ENCODE results near the gene DCTN5. TPM values are rescaled to one million over a fixed set of nuclear protein-coding genes. Genes with fewer than 3 reads are reported as not detected.

The DCTN5 gene
- total RNA-seq, 2 donors from 2014 or later = 38.8 to 63.6 TPM

GRCh38 chr16:23668873-23669272, 27.6 kb downstream of the DCTN5 start:
- Histone ChIP-seq H3K4me3 (no peak overlapping the region), H3K4me1 (replicated peaks) (no peaks in the 10 kb centered on the region), H3K9me3 (no peaks in the 10 kb centered on the region), H3K36me3 (no peaks in the 10 kb centered on the region), H3K27ac (no peak overlapping the region), H3K27me3 (replicated peaks; ENCODE audit: insufficient read depth) (no peaks in the 10 kb centered on the region)
- intact Hi-C loops (cut with DNase I) = no loop called here
- DNase-seq (ENCODE audit: low spot score) = no peak
- 91% methylated on average over 4 of the region's 4 CpGs for WGBS
- TF ChIP-seq POLR2AphosphoS5 (IDR thresholded peaks at IDR 0.05) (no peak), POLR2A (IDR thresholded peaks at IDR 0.05) (no peak), CTCF (IDR thresholded peaks at IDR 0.05) (no peak)

- Histone ChIP-seq H3K27ac (no peak overlapping the region), H3K27me3 (replicated peaks; ENCODE audit: insufficient read depth) (no peaks in the 10 kb centered on the region), H3K9me3 (no peaks in the 10 kb centered on the region), H3K4me1 (replicated peaks) (no peaks in the 10 kb centered on the region), H3K4me3 (no peak overlapping the region), H3K36me3 (no peaks in the 10 kb centered on the region)
- 93% methylated on average over 4 of the region's 4 CpGs for WGBS
- DNase-seq (ENCODE audit: low spot score) = no peak
- TF ChIP-seq CTCF (IDR thresholded peaks at IDR 0.05) = no peak
- TF ChIP-seq POLR2AphosphoS5 (IDR thresholded peaks at IDR 0.05) = no peak
- TF ChIP-seq POLR2A (IDR thresholded peaks at IDR 0.05) = no peak
- intact Hi-C loops (cut with DNase I) = loop anchor here (10.0 kb wide), 1 partner anchor 365 kb away; no protein-coding TSS in a partner anchor
Observed at GRCh38 chr16:23670137-23670776, 29.0 kb downstream of the DCTN5 start.

- Histone ChIP-seq H3K4me1 (replicated peaks) (no peaks in the 10 kb centered on the region), H3K4me3 (no peak overlapping the region), H3K36me3 (no peaks in the 10 kb centered on the region), H3K27me3 (replicated peaks; ENCODE audit: insufficient read depth) (no peaks in the 10 kb centered on the region), H3K27ac (no peak overlapping the region), H3K9me3 (no peaks in the 10 kb centered on the region)
- TF ChIP-seq POLR2A (IDR thresholded peaks at IDR 0.05) = no peak
- no peak for TF ChIP-seq POLR2AphosphoS5 (IDR thresholded peaks at IDR 0.05)
- no peak for TF ChIP-seq CTCF (IDR thresholded peaks at IDR 0.05)
- 39% methylated on average over 8 of the region's 8 CpGs for WGBS
- intact Hi-C loops (cut with DNase I) = loop anchor here (10.0 kb wide), 1 partner anchor 361 kb away; no protein-coding TSS in a partner anchor
- DNase-seq (ENCODE audit: low spot score) = no peak
Observed at GRCh38 chr16:23673971-23674614, 32.8 kb downstream of the DCTN5 start.

DNA sequence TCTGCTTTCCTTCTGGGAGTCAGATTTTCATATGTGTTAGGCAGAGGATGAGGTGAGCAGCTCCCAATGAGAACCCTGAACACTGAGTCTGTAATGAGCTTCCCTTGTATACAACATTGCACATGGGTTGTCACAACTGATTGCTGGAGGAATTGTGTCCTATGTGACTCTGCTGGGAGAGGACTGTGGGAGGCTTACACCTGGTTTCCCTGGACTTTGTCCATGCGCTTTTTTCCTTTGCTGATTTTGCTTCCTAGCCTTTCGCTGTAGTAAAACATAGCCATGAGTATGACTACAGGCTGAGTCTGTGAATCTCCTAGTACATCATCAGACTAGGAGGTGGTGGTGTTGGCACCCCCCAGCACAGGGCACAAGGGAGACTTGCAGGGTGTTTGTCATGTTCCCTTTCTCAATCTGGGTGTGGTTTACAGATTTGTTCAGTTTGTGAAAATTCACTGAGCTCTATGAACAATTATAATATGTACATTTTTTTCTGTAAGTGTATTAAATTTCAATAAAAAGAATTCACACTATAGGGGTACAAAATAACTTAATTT, 35.7 kb downstream of the DCTN5 start:
- no peak overlapping the region for H3K4me3 ChIP-seq
- DNase-seq (ENCODE audit: low spot score) = no peak
- intact Hi-C loops (cut with DNase I) = loop anchor here (10.0 kb wide), 1 partner anchor 358 kb away; no protein-coding TSS in a partner anchor
- no peaks in the 10 kb centered on the region for H3K4me1 ChIP-seq (replicated peaks)
- no peaks in the 10 kb centered on the region for H3K27me3 ChIP-seq (replicated peaks; ENCODE audit: insufficient read depth)
- no peaks in the 10 kb centered on the region for H3K36me3 ChIP-seq
- WGBS = 97% methylated on average over 2 of the region's 2 CpGs
- H3K27ac ChIP-seq = no peak overlapping the region
- TF ChIP-seq POLR2A (IDR thresholded peaks at IDR 0.05) = no peak
- no peak for TF ChIP-seq POLR2AphosphoS5 (IDR thresholded peaks at IDR 0.05)
- TF ChIP-seq CTCF (IDR thresholded peaks at IDR 0.05) = no peak
- H3K9me3 ChIP-seq = no peaks in the 10 kb centered on the region
